GM23248 (cell line): ENCODE results near the gene CCDC27. TPM values are rescaled to one million over a fixed set of nuclear protein-coding genes. Genes with fewer than 3 reads are reported as not detected.
"Not testable (repeated sequence)": the region's sequence is repeated elsewhere in the genome, so short reads cannot be mapped to it uniquely, and the experiment has no call there.

Source experiments
- DNase-seq: peaks from one replicate; pipeline ENCODE4 v3.0.0-alpha.2; 2015
- H2AFZ ChIP-seq: fragments of 200-600 bp; sonication (generic); 2 replicates; pipeline ENCODE4 v1.6.1; 2016; ENCODE audit warnings: antibody characterized with exemption
- H3F3A ChIP-seq: fragments of 200-600 bp; sonication (generic); 2 replicates; pipeline ENCODE4 v1.6.1; 2016; ENCODE audit warnings: mild to moderate bottlenecking, antibody characterized with exemption, mixed run types; ENCODE audit not compliant: insufficient read depth
- H3K27ac ChIP-seq: fragments of 200-600 bp; sonication (generic); 2 replicates; pipeline ENCODE4 v1.5.1; 2016; ENCODE audit warnings: mild to moderate bottlenecking
- H3K27me3 ChIP-seq: fragments of 200-600 bp; sonication (generic); replicated peaks from 2 replicates; pipeline ENCODE4 v1.6.1; 2016; ENCODE audit warnings: mild to moderate bottlenecking; ENCODE audit not compliant: insufficient read depth
- H3K36me3 ChIP-seq: fragments of 200-600 bp; sonication (generic); 2 replicates; pipeline ENCODE4 v1.6.1; 2016; ENCODE audit warnings: low read depth, mild to moderate bottlenecking
- H3K4me1 ChIP-seq: fragments of 200-600 bp; sonication (generic); 2 replicates; pipeline ENCODE4 v1.6.1; 2016; ENCODE audit warnings: mild to moderate bottlenecking; ENCODE audit not compliant: insufficient read depth
- H3K4me2 ChIP-seq: fragments of 200-600 bp; sonication (generic); one replicate; pipeline ENCODE4 v1.6.1; 2016; ENCODE audit warnings: mild to moderate bottlenecking; ENCODE audit not compliant: unreplicated experiment
- H3K4me3 ChIP-seq: fragments of 200-600 bp; sonication (generic); 2 replicates; pipeline ENCODE4 v1.5.1; 2016; ENCODE audit warnings: mild to moderate bottlenecking
- H3K79me2 ChIP-seq: fragments of 200-600 bp; sonication (generic); 2 replicates; pipeline ENCODE4 v1.6.1; 2016; ENCODE audit warnings: mild to moderate bottlenecking; ENCODE audit not compliant: insufficient read depth
- H3K9ac ChIP-seq: fragments of 200-600 bp; sonication (generic); 2 replicates; pipeline ENCODE4 v1.6.1; 2016; ENCODE audit warnings: mild to moderate bottlenecking
- H3K9me2 ChIP-seq: fragments of 200-600 bp; sonication (generic); 2 replicates; pipeline ENCODE4 v1.6.1; 2016; ENCODE audit warnings: mixed run types, mild to moderate bottlenecking, moderate library complexity; ENCODE audit not compliant: insufficient read depth
- H3K9me3 ChIP-seq: fragments of 200-600 bp; sonication (generic); one replicate; pipeline ENCODE4 v1.6.1; 2017; ENCODE audit warnings: low read depth
- H4K20me1 ChIP-seq: fragments of 200-600 bp; sonication (generic); 2 replicates; pipeline ENCODE4 v1.6.0; 2016; ENCODE audit not compliant: insufficient read depth
- EZH2 ChIP-seq: fragments of 200-600 bp; sonication (generic); IDR thresholded peaks from 2 replicates; pipeline ENCODE4 v1.6.1; 2018; ENCODE audit warnings: antibody characterized with exemption, mild to moderate bottlenecking; ENCODE audit not compliant: insufficient read depth, poor library complexity, severe bottlenecking
- EZH2phosphoT487 ChIP-seq: fragments of 200-600 bp; sonication (generic); IDR thresholded peaks from 2 replicates; pipeline ENCODE4 v1.6.1; 2018; ENCODE audit warnings: antibody characterized with exemption, moderate library complexity, mild to moderate bottlenecking, low read depth; ENCODE audit not compliant: insufficient read depth
- WGBS, 2 experiments: methylation state at CpG; one replicate each; pipeline ENCODE4 v1.1.6; 2015 to 2017; ENCODE audit warnings: low lambda C conversion rate in 2 of 2, low coverage in 1 of 2; ENCODE audit errors: missing lambda C conversion rate in 2 of 2; 5-methylcytosine and 5-hydroxymethylcytosine counted together
- in situ Hi-C: fragments of 300-500 bp; cut with MboI; formaldehyde crosslinking; loops from 2 replicates; pipeline ENCODE4 v1.15.0; 2020
- polyA plus RNA-seq: library from polyadenylated mRNA; unstranded; fragments of >200 nt; fragmentation: Nextera tagmentation; extraction: Ambion mirVana; gene quantifications from 2 replicates; pipeline ENCODE4 v1.2.1, GENCODE V29; 2016
- total RNA-seq: library from RNA; depleted of rRNA; stranded (reverse); fragments of >200 nt; shearing (Covaris generic); gene quantifications from 2 replicates; pipeline ENCODE4 v1.2.3, GENCODE V29; 2014

Gene CCDC27
- total and polyA plus RNA-seq, 2 experiments from 2014 or later, result not detected

- no peak for TF ChIP-seq EZH2phosphoT487
- no peak for TF ChIP-seq EZH2
- Histone ChIP-seq H3K27me3 (0 out of 2 replicates have a peak, but pooled peaks cover 5% of the 10 kb centered on the region), H3K9me3 (no peaks in the 10 kb centered on the region), H3K9ac (no peak overlapping the region), H3K79me2 (no peaks in the 10 kb centered on the region), H3K36me3 (no peaks in the 10 kb centered on the region), H3F3A (peaks cover 3% of the 10 kb centered on the region; the same call in 1 of the 2 replicates), H4K20me1 (no peaks in the 10 kb centered on the region), H3K27ac (no peak overlapping the region), H3K4me2 (no peak overlapping the region), H2AFZ (no peak overlapping the region), H3K4me3 (no peak overlapping the region), H3K9me2 (no peaks in the 10 kb centered on the region), H3K4me1 (no peaks in the 10 kb centered on the region)
- WGBS, 2 experiments, result 64 to 69% methylated on average over 5 of the region's 5 CpGs
- in situ Hi-C loops, result no loop called here
- no peak for DNase-seq
These were observed 55.5 kb downstream of the CCDC27 start for GRCh38 chr1:3807769-3808168.

- Histone ChIP-seq H3K4me3 (no peak overlapping the region), H3K79me2 (no peaks in the 10 kb centered on the region), H3K27me3 (no peaks in the 10 kb centered on the region), H3K9me3 (no peaks in the 10 kb centered on the region), H3K4me2 (no peak overlapping the region), H3K36me3 (no peaks in the 10 kb centered on the region), H3K9ac (no peak overlapping the region), H3K9me2 (no peaks in the 10 kb centered on the region), H3F3A (peaks cover 3% of the 10 kb centered on the region; the same call in 1 of the 2 replicates), H3K27ac (no peak overlapping the region), H2AFZ (no peak overlapping the region; the same call in 1 of the 2 replicates), H3K4me1 (no peaks in the 10 kb centered on the region), H4K20me1 (no peaks in the 10 kb centered on the region)
- DNase-seq, result peak; percentile 42
- TF ChIP-seq EZH2phosphoT487, result no peak
- TF ChIP-seq EZH2, result no peak
- in situ Hi-C loops, result no loop called here
- WGBS, 2 experiments, result 35 to 41% methylated on average over 7 of the region's 7 CpGs
These were observed 57.4 kb downstream of the CCDC27 start for GRCh38 chr1:3809680-3810079.

GRCh38 chr1:3810149-3810761 lies 58.0 kb downstream of the CCDC27 start:
- H3K79me2 ChIP-seq, H3K4me1 ChIP-seq, H3K4me2 ChIP-seq, H3K9me3 ChIP-seq, H3K36me3 ChIP-seq, H3K27me3 ChIP-seq, H3K9me2 ChIP-seq, H3F3A ChIP-seq, H3K27ac ChIP-seq, H2AFZ ChIP-seq, in situ Hi-C loops, H3K4me3 ChIP-seq, H4K20me1 ChIP-seq, H3K9ac ChIP-seq: not testable (repeated sequence)
- DNase-seq, result peak; percentile 33
- WGBS, 2 experiments, result 42% methylated on average over 9 of the region's 9 CpGs

- no peak overlapping the region for H3K4me3 ChIP-seq
- H3K9me3 ChIP-seq, result no peaks in the 10 kb centered on the region
- DNase-seq, result no peak
- no peaks in the 10 kb centered on the region for H3K9me2 ChIP-seq
- 28 to 47% methylated on average over 2 of the region's 2 CpGs for WGBS, 2 experiments
- no peak for TF ChIP-seq EZH2phosphoT487
- TF ChIP-seq EZH2, result no peak
- no peak overlapping the region for H3K27ac ChIP-seq
- no peak overlapping the region for H2AFZ ChIP-seq
- H3F3A ChIP-seq, result peaks cover 3% of the 10 kb centered on the region; the same call in 1 of the 2 replicates
- no peak overlapping the region for H3K9ac ChIP-seq
- H3K36me3 ChIP-seq, result no peaks in the 10 kb centered on the region
- no peaks in the 10 kb centered on the region for H4K20me1 ChIP-seq
- H3K27me3 ChIP-seq, result no peaks in the 10 kb centered on the region
- H3K79me2 ChIP-seq, result no peaks in the 10 kb centered on the region
- H3K4me2 ChIP-seq, result no peak overlapping the region
- no peaks in the 10 kb centered on the region for H3K4me1 ChIP-seq
- in situ Hi-C loops, result no loop called here
These were observed 59.3 kb downstream of the CCDC27 start for GRCh38 chr1:3811595-3811911.

- Histone ChIP-seq H3K79me2 (no peaks in the 10 kb centered on the region), H3F3A (peaks cover 3% of the 10 kb centered on the region; the same call in 1 of the 2 replicates), H3K36me3 (no peaks in the 10 kb centered on the region), H3K4me2 (no peak overlapping the region), H2AFZ (no peak overlapping the region), H3K9me2 (no peaks in the 10 kb centered on the region), H3K9ac (no peak overlapping the region), H3K9me3 (no peaks in the 10 kb centered on the region), H4K20me1 (no peaks in the 10 kb centered on the region), H3K4me1 (no peaks in the 10 kb centered on the region), H3K27ac (no peak overlapping the region), H3K4me3 (no peak overlapping the region), H3K27me3 (no peaks in the 10 kb centered on the region)
- TF ChIP-seq EZH2phosphoT487, result no peak
- no peak for TF ChIP-seq EZH2
- in situ Hi-C loops, result no loop called here
- no peak for DNase-seq
- 81 to 85% methylated on average over 2 of the region's 2 CpGs for WGBS, 2 experiments
These were observed 61.8 kb downstream of the CCDC27 start for GRCh38 chr1:3814065-3814464.
